Breast epithelium (tissue), 3 donors: ENCODE data around the gene PXDN.

Source experiments
- POLR2A ChIP-seq: fragments of 450-650 bp; IDR thresholded peaks from one replicate; pipeline ENCODE4 v1.6.1; 2016; ENCODE audit warnings: antibody characterized with exemption, mild to moderate bottlenecking, moderate library complexity
- POLR2AphosphoS5 ChIP-seq, 3 donors: sonication (generic); formaldehyde crosslinking; IDR thresholded peaks; one replicate each; pipeline ENCODE4 v1.6.1; 2017; ENCODE audit warnings: antibody characterized with exemption in 3 of 3

- TF ChIP-seq POLR2A (no peak), POLR2AphosphoS5 (IDR thresholded peaks at IDR 0.05) (no peak)
Measured at GRCh38 chr2:1748741-1749488, 4.6 kb upstream of the PXDN start.
